Measurements from ENCODE around the gene MED22. TPM values are rescaled to one million over a fixed set of nuclear protein-coding genes. Genes with fewer than 3 reads are reported as not detected.
"Not testable (repeated sequence)": the region's sequence is repeated elsewhere in the genome, so short reads cannot be mapped to it uniquely, and the experiment has no call there.

Gene MED22
- total and polyA plus RNA-seq, 2 of the 8 experiments (the other 6 are each of a cell fraction or from before 2014, with no cell fraction given) = 56.4 to 68.4 TPM

DNA sequence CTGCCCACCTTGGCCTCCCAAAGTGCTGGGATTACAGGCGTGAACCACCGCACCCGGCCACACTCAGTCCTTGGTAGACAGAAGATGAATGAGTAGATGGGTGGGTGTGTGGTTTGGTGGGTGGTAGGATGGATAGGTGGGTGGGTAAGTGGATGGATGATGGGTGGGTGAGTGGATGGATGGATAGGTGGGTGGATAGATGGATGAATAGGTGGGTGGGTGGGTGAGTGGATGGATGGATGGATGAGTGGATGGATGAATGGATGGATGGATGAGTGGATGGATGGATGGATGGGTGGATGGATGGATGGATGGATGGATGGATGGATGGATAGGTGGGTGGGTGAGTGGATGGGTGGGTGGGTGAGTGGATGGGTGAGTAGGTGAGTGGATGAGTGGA lies 44.4 kb upstream of the MED22 start:
- H3K23ac ChIP-seq (ENCODE audit: insufficient read length); H2BK120ac ChIP-seq (replicated peaks; ENCODE audit: low read depth, low read length); H3K4me1 ChIP-seq (replicated peaks in 1 of 4; ENCODE audit: control insufficient read depth in 3 of 4, insufficient read depth in 4 of 4, low read length in 3 of 4); H2BK15ac ChIP-seq (ENCODE audit: low read length); H2BK20ac ChIP-seq (ENCODE audit: low read length); FAIRE-seq; H2AFZ ChIP-seq (ENCODE audit: low read length); H4K20me1 ChIP-seq (replicated peaks in 1 of 2; ENCODE audit: control insufficient read depth in 1 of 2, insufficient read depth in 2 of 2, low read length in 2 of 2); H3K9me3 ChIP-seq (ENCODE audit: insufficient read depth in 2 of 2, low read depth in 1 of 2, low read length in 1 of 2); H3K27me3 ChIP-seq (replicated peaks in 1 of 4; ENCODE audit: control insufficient read depth in 3 of 4, extremely low read depth in 1 of 4, insufficient read depth in 3 of 4, low read length in 3 of 4); H2AK5ac ChIP-seq (ENCODE audit: low read depth, low read length); H3K4me3 ChIP-seq (ENCODE audit: extremely low read depth in 1 of 4, insufficient read depth in 2 of 4, low read depth in 3 of 4, low read length in 4 of 4); H3K9ac ChIP-seq (replicated peaks in 1 of 4; ENCODE audit: extremely low read depth in 1 of 4, low read depth in 3 of 4, low read length in 3 of 4); H4K5ac ChIP-seq (ENCODE audit: insufficient read length, low read depth, low read length); H3K79me2 ChIP-seq (ENCODE audit: control insufficient read depth in 1 of 2, insufficient read depth in 2 of 2, low read length in 2 of 2); H3K14ac ChIP-seq (ENCODE audit: insufficient read length); CTCF ChIA-PET (ENCODE audit: partially characterized antibody); H3K79me1 ChIP-seq (ENCODE audit: low read depth, low read length); H3K36me3 ChIP-seq (ENCODE audit: control insufficient read depth in 2 of 4, insufficient read depth in 4 of 4, low read length in 3 of 4); H3K18ac ChIP-seq (ENCODE audit: extremely low read depth, low read length); H3K56ac ChIP-seq (replicated peaks; ENCODE audit: insufficient read length, low read depth, low read length); DNase-seq (ENCODE audit: low read depth in 1 of 2, low spot score in 2 of 2); POLR2A ChIA-PET (ENCODE audit: partially characterized antibody); H3K4ac ChIP-seq (replicated peaks; ENCODE audit: insufficient read length, low read depth, low read length); H4K91ac ChIP-seq (replicated peaks; ENCODE audit: insufficient read length, low read length); H4K8ac ChIP-seq (ENCODE audit: extremely low read depth, insufficient read depth, low read length); H2BK5ac ChIP-seq (ENCODE audit: low read depth, low read length); H3K27ac ChIP-seq (ENCODE audit: low read depth, low read length); H2BK12ac ChIP-seq (ENCODE audit: low read depth, low read length); H3K4me2 ChIP-seq (ENCODE audit: insufficient read depth in 1 of 2, low read depth in 2 of 2, low read length in 2 of 2): not testable (repeated sequence)
- 100% methylated on average over 3 of the region's 3 CpGs; no CpG with 5 or more reads in 1 of the 2 experiments for WGBS, 2 experiments (ENCODE audit: extremely low coverage in 1 of 2, insufficient coverage in 1 of 2, insufficient read length in 1 of 2, insufficient replicate concordance in 2 of 2, low coverage in 1 of 2, low lambda C conversion rate in 2 of 2, missing lambda C conversion rate in 1 of 2)
- peaks cover 12% of the 10 kb centered on the region; the same call in 1 of the 2 replicates for H3K23me2 ChIP-seq (ENCODE audit: low read depth, low read length)

DNA sequence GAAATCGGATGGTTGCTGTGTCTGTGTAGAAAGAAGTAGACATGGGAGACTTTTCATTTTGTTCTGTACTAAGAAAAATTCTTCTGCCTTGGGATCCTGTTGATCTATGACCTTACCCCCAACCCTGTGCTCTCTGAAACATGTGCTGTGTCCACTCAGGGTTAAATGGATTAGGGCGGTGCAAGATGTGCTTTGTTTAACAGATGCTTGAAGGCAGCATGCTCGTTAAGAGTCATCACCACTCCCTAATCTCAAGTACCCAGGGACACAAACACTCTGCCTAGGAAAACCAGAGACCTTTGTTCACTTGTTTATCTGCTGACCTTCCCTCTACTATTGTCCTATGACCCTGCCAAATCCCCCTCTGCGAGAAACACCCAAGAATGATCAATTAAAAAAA lies 43.5 kb upstream of the MED22 start:
- H3K14ac ChIP-seq (ENCODE audit: insufficient read length); FAIRE-seq; H2AK5ac ChIP-seq (ENCODE audit: low read depth, low read length); H3K4me3 ChIP-seq (ENCODE audit: extremely low read depth in 1 of 4, insufficient read depth in 2 of 4, low read depth in 3 of 4, low read length in 4 of 4); H4K20me1 ChIP-seq (replicated peaks in 1 of 2; ENCODE audit: control insufficient read depth in 1 of 2, insufficient read depth in 2 of 2, low read length in 2 of 2); H4K91ac ChIP-seq (replicated peaks; ENCODE audit: insufficient read length, low read length); DNase-seq (ENCODE audit: low read depth in 1 of 2, low spot score in 2 of 2); H3K4ac ChIP-seq (replicated peaks; ENCODE audit: insufficient read length, low read depth, low read length); H3K27me3 ChIP-seq (replicated peaks in 1 of 4; ENCODE audit: control insufficient read depth in 3 of 4, extremely low read depth in 1 of 4, insufficient read depth in 3 of 4, low read length in 3 of 4); H2BK5ac ChIP-seq (ENCODE audit: low read depth, low read length); H2BK12ac ChIP-seq (ENCODE audit: low read depth, low read length); H2BK120ac ChIP-seq (replicated peaks; ENCODE audit: low read depth, low read length); H3K79me1 ChIP-seq (ENCODE audit: low read depth, low read length); H4K8ac ChIP-seq (ENCODE audit: extremely low read depth, insufficient read depth, low read length); H2AFZ ChIP-seq (ENCODE audit: low read length); H3K23ac ChIP-seq (ENCODE audit: insufficient read length); H3K56ac ChIP-seq (replicated peaks; ENCODE audit: insufficient read length, low read depth, low read length); H3K36me3 ChIP-seq (ENCODE audit: control insufficient read depth in 2 of 4, insufficient read depth in 4 of 4, low read length in 3 of 4); H2BK15ac ChIP-seq (ENCODE audit: low read length); H2BK20ac ChIP-seq (ENCODE audit: low read length); H4K5ac ChIP-seq (ENCODE audit: insufficient read length, low read depth, low read length); H3K27ac ChIP-seq (ENCODE audit: low read depth, low read length); CTCF ChIA-PET (ENCODE audit: partially characterized antibody); H3K4me1 ChIP-seq (replicated peaks in 1 of 4; ENCODE audit: control insufficient read depth in 3 of 4, insufficient read depth in 4 of 4, low read length in 3 of 4); H3K18ac ChIP-seq (ENCODE audit: extremely low read depth, low read length); H3K79me2 ChIP-seq (ENCODE audit: control insufficient read depth in 1 of 2, insufficient read depth in 2 of 2, low read length in 2 of 2); POLR2A ChIA-PET (ENCODE audit: partially characterized antibody); H3K9ac ChIP-seq (replicated peaks in 1 of 4; ENCODE audit: extremely low read depth in 1 of 4, low read depth in 3 of 4, low read length in 3 of 4); H3K4me2 ChIP-seq (ENCODE audit: insufficient read depth in 1 of 2, low read depth in 2 of 2, low read length in 2 of 2); H3K9me3 ChIP-seq (ENCODE audit: insufficient read depth in 2 of 2, low read depth in 1 of 2, low read length in 1 of 2): not testable (repeated sequence)
- WGBS, 2 experiments (ENCODE audit: extremely low coverage in 1 of 2, insufficient coverage in 1 of 2, insufficient read length in 1 of 2, insufficient replicate concordance in 2 of 2, low coverage in 1 of 2, low lambda C conversion rate in 2 of 2, missing lambda C conversion rate in 1 of 2) = 91% methylated on average over 2 of the region's 4 CpGs; no CpG with 5 or more reads in 1 of the 2 experiments
- H3K23me2 ChIP-seq (ENCODE audit: low read depth, low read length) = peaks cover 12% of the 10 kb centered on the region; the same call in 1 of the 2 replicates

Data from H1 (cell line).